Loucy (cell line): ENCODE measurements around the gene TPP2.

ENCODE experiments used
- EZH2phosphoT487 ChIP-seq: fragments of 200-600 bp; IDR thresholded peaks from 2 replicates; pipeline ENCODE4 v1.6.1; 2018; ENCODE audit warnings: antibody characterized with exemption, mild to moderate bottlenecking, moderate library complexity, borderline replicate concordance
- TF ChIP-seq, protein P1 (sequence below): fragments of 200-600 bp; sonication (generic); conservative IDR thresholded peaks from 2 replicates; pipeline ENCODE4 v1.5.1; 2014; ENCODE audit warnings: mild to moderate bottlenecking, antibody characterized with exemption, low read length

DNA sequence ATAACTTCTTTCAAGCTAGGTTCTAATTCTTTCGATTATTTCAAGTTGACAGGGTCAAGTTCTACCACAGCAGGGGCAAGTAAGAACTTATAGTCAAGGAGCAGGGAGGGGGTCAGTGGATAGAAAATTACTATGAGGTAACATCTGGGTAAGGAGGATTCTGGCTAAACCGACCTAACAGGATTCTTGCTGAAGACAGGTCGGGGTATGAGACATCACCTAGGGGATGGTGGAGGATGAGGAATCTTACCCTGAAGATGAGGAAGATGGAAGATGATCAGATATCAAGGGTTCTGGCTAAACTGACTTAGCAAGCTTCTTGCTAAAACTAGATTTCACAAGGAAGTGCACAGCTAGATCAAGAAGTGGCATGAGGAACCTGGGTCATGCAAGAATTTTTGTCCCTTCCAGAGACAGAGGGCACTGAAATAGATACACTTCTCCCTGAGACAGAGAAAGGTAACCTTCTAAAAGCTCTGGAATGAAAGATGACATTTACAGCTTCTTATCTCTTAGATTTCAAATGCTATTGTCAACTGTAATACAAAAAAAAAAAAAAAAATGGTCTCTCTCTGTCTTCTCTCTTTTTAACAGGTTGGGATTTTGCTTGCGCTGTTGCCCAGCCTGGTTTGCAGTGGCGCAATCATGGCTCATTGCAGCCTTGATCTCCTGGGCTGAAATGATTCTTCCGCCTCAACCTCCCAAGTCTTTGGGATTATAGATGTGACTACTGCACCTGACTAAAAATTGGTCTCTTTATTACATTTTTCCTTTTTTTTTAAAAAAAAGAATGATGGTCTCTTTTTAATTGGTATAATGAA lies 107.7 kb downstream of the TPP2 start:
- TF ChIP-seq, protein P1, sequence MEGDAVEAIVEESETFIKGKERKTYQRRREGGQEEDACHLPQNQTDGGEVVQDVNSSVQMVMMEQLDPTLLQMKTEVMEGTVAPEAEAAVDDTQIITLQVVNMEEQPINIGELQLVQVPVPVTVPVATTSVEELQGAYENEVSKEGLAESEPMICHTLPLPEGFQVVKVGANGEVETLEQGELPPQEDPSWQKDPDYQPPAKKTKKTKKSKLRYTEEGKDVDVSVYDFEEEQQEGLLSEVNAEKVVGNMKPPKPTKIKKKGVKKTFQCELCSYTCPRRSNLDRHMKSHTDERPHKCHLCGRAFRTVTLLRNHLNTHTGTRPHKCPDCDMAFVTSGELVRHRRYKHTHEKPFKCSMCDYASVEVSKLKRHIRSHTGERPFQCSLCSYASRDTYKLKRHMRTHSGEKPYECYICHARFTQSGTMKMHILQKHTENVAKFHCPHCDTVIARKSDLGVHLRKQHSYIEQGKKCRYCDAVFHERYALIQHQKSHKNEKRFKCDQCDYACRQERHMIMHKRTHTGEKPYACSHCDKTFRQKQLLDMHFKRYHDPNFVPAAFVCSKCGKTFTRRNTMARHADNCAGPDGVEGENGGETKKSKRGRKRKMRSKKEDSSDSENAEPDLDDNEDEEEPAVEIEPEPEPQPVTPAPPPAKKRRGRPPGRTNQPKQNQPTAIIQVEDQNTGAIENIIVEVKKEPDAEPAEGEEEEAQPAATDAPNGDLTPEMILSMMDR = no peak
- TF ChIP-seq EZH2phosphoT487 = no peak
